Body of pancreas (tissue), 4 donors: Measurements from ENCODE around the gene EFNA5.

Experiments used
- CTCF ChIP-seq, 7 experiments: fragments of 450-650 bp in 4 of 7; fragments of 200-600 bp in 3 of 7; sonication (generic) in 3 of 7; IDR thresholded peaks; one replicate each; pipeline ENCODE4 v1.5.1; 2016 to 2019; ENCODE audit warnings: antibody characterized with exemption in 7 of 7
- POLR2A ChIP-seq, 3 donors: fragments of 450-650 bp; IDR thresholded peaks; one replicate each; pipeline ENCODE4 v1.6.1; 2016; ENCODE audit warnings: antibody characterized with exemption in 3 of 3, mild to moderate bottlenecking in 2 of 3

GRCh38 chr5:107672211-107673038 lies 1.7 kb upstream of the EFNA5 start:
- TF ChIP-seq CTCF (IDR thresholded peaks at IDR 0.05), result no peak
- TF ChIP-seq POLR2A (IDR thresholded peaks at IDR 0.05), result no peak
